Lower lobe of right lung (tissue), 2 donors: ENCODE data around the gene CCDC167. TPM values are rescaled to one million over a fixed set of nuclear protein-coding genes. Genes with fewer than 3 reads are reported as not detected.

ENCODE experiments used
- ATAC-seq, 2 donors: fragments of 200-7000 bp; cut with Tn5 transposase; one replicate each; pipeline ENCODE4 v1.9.1; 2020 to 2022; ENCODE audit warnings: mild to moderate bottlenecking in 2 of 2, moderate library complexity in 2 of 2
- DNase-seq: peaks from one replicate; pipeline ENCODE4 v3.0.0-alpha.2; 2020
- H3K27ac ChIP-seq: fragments of 200-600 bp; one replicate; pipeline ENCODE4 v1.8.0; 2022
- H3K27me3 ChIP-seq: fragments of 200-600 bp; one replicate; pipeline ENCODE4 v1.8.0; 2022; ENCODE audit warnings: low read depth
- H3K36me3 ChIP-seq: fragments of 200-600 bp; one replicate; pipeline ENCODE4 v1.8.0; 2022; ENCODE audit warnings: mild to moderate bottlenecking
- H3K4me1 ChIP-seq: fragments of 200-600 bp; one replicate; pipeline ENCODE4 v1.8.0; 2022
- H3K4me3 ChIP-seq: fragments of 200-600 bp; one replicate; pipeline ENCODE4 v1.8.0; 2022; ENCODE audit warnings: mild to moderate bottlenecking
- H3K9me3 ChIP-seq: fragments of 200-600 bp; one replicate; pipeline ENCODE4 v1.8.0; 2022
- intact Hi-C: fragments of 100-400 bp; cut with DNase I; formaldehyde crosslinking; loops from one replicate; pipeline ENCODE4 v1.11.0; 2022
- total RNA-seq: library from RNA; stranded (reverse); fragmentation: NEBNext Ultra II Directional; extraction: Animal tissue kit (Norgen Biotek cat#: 25700); gene quantifications from one replicate; pipeline ENCODE4 v1.2.1, GENCODE V29; 2021
- TF ChIP-seq, protein P1 (sequence below): fragments of 200-600 bp; IDR thresholded peaks from one replicate; pipeline ENCODE4 v1.8.0; 2022; ENCODE audit warnings: antibody characterized with exemption, mild to moderate bottlenecking
- donor health status: DM: no; HTN: yes; CAD: no; lungs with severe emphysema.

CCDC167 gene
- total RNA-seq, 1 donor from 2014 or later, result 12.7 TPM

DNA sequence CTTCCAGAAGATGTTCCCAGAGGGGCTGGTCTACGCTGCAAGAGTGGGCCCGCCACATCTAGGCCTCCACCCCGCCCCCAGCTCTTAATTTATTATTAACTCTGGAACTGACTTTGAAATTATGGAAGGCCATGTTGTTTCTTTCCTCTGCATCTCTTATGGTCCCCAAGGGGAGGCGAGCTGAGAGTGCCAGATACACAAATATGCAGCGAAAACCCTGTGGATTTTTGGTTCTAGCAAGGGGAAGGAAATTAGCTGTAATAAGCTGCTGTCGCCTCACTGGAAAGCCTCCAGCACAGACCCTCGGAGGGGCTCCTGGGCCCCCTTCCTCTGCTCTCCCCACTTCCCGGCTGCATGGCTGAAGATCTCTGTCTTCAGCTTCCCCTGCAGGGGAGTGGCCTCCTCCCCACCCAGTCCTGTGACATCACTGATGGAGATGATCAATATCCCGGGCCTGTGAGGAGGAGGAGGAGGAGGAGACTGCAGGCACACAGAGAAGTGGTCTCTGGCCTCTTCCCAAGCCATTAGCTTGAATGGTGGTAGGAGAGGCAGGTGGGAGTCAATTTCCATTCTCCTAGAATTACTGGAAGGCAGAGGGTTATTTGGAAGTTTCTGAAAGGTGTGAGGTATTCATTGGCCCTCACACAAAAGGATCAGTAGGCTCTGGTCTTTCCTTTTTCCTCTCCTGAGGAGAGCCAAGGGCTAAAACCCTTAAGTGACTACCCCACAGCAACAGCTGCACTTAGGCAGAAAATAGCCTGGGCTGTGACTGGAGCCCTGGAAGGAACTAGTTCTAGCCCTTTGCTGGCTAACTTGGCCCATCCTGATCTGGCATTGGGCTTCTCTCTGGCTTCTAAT, 39.7 kb upstream of the CCDC167 start:
- H3K4me3 ChIP-seq, result no peak overlapping the region
- H3K27me3 ChIP-seq, result peaks cover 41% of the 10 kb centered on the region
- H3K4me1 ChIP-seq, result peaks cover 15% of the 10 kb centered on the region
- ATAC-seq (no peak), DNase-seq (no peak)
- H3K9me3 ChIP-seq, result no peaks in the 10 kb centered on the region
- intact Hi-C loops, result no loop called here
- TF ChIP-seq, protein P1, sequence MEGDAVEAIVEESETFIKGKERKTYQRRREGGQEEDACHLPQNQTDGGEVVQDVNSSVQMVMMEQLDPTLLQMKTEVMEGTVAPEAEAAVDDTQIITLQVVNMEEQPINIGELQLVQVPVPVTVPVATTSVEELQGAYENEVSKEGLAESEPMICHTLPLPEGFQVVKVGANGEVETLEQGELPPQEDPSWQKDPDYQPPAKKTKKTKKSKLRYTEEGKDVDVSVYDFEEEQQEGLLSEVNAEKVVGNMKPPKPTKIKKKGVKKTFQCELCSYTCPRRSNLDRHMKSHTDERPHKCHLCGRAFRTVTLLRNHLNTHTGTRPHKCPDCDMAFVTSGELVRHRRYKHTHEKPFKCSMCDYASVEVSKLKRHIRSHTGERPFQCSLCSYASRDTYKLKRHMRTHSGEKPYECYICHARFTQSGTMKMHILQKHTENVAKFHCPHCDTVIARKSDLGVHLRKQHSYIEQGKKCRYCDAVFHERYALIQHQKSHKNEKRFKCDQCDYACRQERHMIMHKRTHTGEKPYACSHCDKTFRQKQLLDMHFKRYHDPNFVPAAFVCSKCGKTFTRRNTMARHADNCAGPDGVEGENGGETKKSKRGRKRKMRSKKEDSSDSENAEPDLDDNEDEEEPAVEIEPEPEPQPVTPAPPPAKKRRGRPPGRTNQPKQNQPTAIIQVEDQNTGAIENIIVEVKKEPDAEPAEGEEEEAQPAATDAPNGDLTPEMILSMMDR, result no peak
- H3K36me3 ChIP-seq, result no peaks in the 10 kb centered on the region
- H3K27ac ChIP-seq, result no peak overlapping the region

DNA sequence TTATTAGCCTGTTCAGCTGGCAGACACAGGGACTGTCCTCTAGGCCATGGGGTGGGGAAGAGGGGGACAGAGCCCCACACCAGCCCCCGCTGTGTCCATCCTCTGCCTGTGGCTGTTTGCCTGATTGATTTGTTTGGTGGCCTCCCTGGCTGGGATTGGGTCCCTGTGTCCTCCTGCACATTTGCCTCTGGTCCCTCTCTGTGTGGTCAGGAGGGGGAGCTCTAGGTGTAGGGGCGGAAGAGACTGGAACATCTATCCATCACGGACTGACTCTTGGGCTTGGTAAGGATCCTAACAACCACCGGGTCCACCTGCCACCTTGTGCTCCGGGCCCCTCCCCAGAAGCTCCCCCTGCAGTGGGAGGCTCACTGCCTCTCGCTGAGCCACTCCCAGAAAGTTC, 38.4 kb upstream of the CCDC167 start:
- H3K27ac ChIP-seq, result no peak overlapping the region
- no peaks in the 10 kb centered on the region for H3K36me3 ChIP-seq
- DNase-seq (no peak), ATAC-seq (no peak)
- no peaks in the 10 kb centered on the region for H3K9me3 ChIP-seq
- TF ChIP-seq, protein P1, result no peak
- peaks cover 15% of the 10 kb centered on the region for H3K4me1 ChIP-seq
- H3K27me3 ChIP-seq, result peaks cover 47% of the 10 kb centered on the region
- H3K4me3 ChIP-seq, result no peak overlapping the region
- intact Hi-C loops, result no loop called here

DNA sequence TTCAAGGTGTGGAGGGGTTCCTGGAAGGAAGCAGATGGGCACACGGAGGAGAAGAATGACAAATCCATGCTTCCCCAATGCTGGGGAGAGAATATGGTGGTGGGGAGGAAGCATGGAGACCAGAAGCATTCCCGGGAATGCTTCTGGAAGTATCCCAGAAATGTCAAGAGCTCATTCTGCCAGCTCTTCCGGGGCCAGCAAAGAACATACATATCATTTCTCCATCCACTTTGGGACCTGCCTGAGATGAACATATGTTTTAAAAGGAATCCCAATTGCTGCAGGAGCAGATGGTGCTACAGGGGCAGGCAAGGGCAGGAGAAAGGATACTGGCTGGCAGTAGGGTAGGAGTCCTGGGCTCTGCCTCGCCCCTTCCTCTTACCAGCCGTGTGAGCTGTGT, 37.9 kb upstream of the CCDC167 start:
- ATAC-seq (no peak), DNase-seq (no peak)
- Histone ChIP-seq H3K27ac (no peak overlapping the region), H3K36me3 (no peaks in the 10 kb centered on the region), H3K4me1 (peaks cover 15% of the 10 kb centered on the region), H3K4me3 (no peak overlapping the region), H3K27me3 (peaks cover 52% of the 10 kb centered on the region), H3K9me3 (no peaks in the 10 kb centered on the region)
- TF ChIP-seq, protein P1, result no peak
- intact Hi-C loops, result no loop called here

DNA sequence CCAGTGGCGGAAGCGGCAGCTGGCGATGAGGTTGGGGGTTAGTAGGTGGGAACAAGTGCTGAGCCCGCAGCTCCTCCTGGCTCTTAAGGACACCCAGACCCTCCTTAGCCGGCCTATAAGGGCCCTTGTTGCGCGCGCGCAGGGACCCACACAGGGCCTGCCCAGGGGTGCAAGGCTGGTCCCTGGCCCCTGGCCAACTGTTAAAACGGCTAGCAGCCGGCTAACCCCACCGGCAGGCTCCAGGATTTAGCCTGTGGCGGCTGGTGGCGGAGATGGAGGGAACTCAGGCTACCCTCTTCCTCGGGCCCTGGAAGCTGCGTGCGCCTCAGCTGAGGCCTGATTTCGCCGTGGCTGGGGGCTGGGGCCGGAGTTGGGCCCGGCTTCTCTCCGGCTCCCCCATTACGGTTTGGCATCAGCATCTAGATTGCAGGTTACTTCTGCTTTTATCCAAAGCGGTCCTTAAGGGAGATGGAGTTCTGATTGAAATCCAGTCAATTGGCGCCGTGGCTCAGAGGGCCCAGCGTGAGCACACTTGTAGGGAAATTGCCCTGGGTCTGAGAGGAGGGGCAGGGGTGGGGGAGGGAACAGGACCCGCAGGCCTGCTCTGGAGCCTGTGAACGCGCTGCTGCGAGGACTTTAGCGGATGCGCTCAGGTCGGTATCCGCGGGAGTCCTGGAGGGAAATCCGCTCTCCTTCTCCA, 36.9 kb upstream of the CCDC167 start:
- no peak for DNase-seq
- Histone ChIP-seq H3K27ac (no peak overlapping the region), H3K4me1 (peaks cover 15% of the 10 kb centered on the region), H3K4me3 (peak overlapping the region; percentile 38), H3K9me3 (no peaks in the 10 kb centered on the region), H3K27me3 (peaks cover 57% of the 10 kb centered on the region), H3K36me3 (no peaks in the 10 kb centered on the region)
- TF ChIP-seq, protein P1, result no peak
- no peak for ATAC-seq
- intact Hi-C loops, result no loop called here

DNA sequence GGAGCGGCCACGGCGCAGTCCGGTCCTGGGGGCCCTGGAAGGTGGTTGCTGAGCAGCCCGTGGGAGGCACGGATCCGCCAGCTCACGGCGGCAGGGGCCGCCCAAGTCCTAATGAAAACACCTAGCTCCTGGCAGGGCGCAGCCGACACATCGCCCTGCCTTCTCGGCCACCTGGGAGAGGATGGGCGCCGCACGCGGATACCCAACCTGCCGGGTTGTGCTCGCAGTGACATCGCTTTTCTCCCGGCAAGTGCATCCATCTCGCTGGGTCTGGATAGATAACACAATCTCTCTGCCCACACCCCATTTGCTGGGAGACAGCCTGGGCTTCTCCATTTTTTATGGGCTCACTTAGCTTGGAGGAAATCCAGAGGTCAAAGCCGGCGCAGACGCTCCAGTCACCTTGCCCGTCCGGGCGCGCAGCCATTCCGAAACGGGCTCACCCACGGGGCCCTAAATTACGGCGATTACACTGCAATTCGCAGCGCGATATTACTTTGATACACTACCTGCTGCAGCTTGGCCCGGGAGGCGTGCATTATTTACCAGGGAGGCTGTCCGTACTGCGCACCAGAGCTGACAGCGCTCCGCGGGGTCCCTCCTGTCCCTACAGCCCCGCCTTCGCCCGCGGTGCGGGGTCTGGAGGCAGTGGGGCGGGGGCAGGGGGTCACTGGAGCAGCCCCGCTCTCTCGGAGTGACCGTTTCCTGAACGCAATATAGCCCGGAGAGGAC, 36.2 kb upstream of the CCDC167 start:
- Histone ChIP-seq H3K9me3 (no peaks in the 10 kb centered on the region), H3K27me3 (peaks cover 61% of the 10 kb centered on the region), H3K36me3 (no peaks in the 10 kb centered on the region), H3K27ac (no peak overlapping the region), H3K4me1 (peaks cover 15% of the 10 kb centered on the region), H3K4me3 (peak overlapping the region; percentile 38)
- DNase-seq, result no peak
- intact Hi-C loops, result no loop called here
- ATAC-seq, result no peak
- TF ChIP-seq, protein P1, result no peak
